GM19395 (cell line): ENCODE data around the gene PARS2.
"Not testable (repeated sequence)": the region's sequence is repeated elsewhere in the genome, so short reads cannot be mapped to it uniquely, and the experiment has no call there.

Experiments used
- ATAC-seq: cut with Tn5 transposase; IDR thresholded peaks from one replicate; pipeline ENCODE4 v1.9.1; 2021; ENCODE audit warnings: mild to moderate bottlenecking, moderate library complexity; ENCODE audit not compliant: unreplicated experiment

Gene PARS2

DNA sequence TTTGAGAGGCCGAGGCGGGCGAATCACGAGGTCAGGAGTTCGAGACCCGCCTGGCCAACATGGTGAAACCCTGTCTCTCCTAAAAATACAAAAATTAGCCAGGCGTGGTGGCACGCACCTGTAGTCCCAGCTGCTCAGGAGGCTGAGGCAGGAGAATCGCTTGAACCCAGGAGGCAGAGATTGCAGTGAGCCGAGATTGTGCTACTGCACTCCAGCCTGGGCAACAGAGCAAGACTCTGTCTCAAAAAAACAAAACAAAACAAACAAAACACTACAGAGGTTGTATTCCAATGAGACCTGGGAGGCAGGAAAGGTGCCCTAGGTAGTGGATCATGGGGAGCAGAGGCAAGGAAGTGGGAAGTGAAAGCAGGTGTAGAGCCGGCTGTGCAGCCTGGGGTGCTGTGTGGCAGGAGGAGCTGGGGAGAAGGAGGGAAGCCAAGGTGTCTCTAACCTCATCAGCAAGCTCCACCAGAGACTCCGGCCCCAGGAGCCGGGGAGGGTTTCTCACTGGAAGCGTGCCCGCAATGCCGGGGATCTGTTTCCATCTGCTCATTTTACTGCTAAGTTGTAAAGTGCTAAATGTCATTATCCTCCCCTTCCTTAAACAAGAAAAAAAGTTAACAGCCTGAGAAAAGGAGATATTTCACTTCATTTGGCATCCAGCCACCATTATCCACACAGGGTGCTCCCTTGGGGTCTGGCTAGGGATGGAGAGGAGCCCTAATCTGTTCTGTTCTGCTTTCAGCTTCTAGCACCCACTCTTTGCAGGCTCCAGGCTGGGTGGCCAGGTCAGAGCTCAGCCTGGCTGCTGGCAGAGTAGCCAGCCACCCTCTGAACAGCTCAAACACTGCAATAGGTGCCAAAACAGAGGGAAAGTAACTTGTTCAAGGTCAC is 11.8 kb upstream of the PARS2 start:
- ATAC-seq = not testable (repeated sequence)

GRCh38 chr1:54774820-54775498 is 10.6 kb upstream of the PARS2 start:
- no peak for ATAC-seq

GRCh38 chr1:54772951-54773350 is 8.6 kb upstream of the PARS2 start:
- no peak for ATAC-seq

GRCh38 chr1:54768093-54768492 is 3.8 kb upstream of the PARS2 start:
- ATAC-seq = no peak

DNA sequence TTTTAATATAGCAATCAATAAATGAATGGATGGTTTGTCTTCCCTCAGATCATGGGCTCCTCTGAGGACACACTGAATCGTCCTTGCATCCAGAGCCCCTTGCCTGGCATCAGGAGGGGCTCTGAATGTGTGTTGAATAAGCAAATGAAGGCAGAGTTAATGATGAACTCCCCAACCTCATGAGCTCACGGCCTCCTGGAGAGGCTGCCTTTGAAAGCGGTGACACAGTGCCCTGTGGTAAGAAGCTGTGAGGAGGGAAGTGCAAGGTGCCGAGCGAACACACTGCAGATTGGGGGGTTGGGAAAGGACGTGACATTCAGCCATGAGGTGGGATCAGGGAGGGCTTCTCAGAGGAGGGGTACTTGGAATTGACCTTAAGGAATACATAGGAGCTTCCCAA is 3.2 kb upstream of the PARS2 start:
- no peak for ATAC-seq

- no peak for ATAC-seq
Observed at GRCh38 chr1:54766726-54767125, 2.4 kb upstream of the PARS2 start.

DNA sequence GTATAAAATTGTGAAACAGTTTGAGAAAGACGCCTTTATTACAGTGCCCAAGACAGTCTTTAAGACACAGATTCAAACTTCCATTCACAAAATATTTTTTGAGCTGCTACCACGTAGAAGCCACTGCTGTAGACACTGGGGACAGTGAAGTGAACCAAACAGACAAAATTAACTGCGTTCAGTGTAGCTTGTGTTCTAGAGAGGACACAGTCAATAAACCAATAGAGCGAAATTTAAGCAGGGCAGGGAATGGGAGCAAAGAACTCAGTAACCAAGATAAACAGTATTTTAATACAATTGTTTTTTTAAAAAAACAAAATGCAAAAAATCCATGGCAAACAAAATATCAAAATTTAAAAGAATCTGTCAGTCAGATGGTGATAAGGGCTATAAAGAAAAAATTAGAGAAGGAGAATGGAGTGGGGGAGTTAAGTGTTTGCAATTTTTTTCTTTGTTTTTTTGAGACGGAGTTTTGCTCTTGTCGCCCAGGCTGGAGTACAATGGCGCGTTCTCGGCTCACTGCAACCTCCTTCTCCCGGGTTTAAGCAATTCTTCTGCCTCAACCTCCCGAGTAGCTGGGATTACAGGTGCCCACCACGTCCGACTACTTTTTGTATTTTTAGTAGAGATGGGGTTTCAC is 719 bp upstream of the PARS2 start:
- ATAC-seq = peak; percentile 40

GRCh38 chr1:54763816-54764132 is 549 bp downstream of the PARS2 start:
- no peak for ATAC-seq

DNA sequence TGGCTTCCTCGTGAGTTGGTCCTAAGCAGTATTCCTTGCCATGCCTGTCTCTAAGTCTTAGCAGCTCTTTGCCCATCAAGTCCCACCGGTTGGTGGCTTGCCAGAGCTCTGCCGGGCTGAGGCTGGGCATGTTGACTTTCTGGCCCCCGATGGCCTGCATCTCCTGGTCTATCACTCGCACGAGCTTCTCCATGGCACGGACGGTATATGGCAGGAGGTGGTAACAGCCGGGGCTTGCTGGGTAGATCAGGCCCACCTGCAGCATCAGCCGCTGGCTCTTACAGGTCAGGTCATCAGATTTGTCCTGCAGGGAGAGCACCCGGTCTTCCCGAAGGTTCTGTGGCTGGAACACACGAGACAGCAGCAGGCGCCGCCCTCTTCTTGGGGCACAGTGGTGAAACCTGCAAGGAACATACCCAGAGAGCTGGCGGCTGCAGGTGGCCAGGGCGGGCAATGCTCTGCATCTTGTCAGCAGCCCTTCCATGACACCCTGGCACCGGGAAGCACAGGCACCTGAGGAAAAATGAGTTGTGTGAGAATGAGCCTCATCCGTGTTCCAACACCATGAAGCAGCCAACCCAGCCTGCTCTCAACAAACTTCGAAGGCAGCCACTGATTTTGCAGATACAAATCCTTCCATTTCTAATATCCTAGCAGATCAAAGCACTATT is 5.5 kb downstream of the PARS2 start:
- ATAC-seq = no peak

DNA sequence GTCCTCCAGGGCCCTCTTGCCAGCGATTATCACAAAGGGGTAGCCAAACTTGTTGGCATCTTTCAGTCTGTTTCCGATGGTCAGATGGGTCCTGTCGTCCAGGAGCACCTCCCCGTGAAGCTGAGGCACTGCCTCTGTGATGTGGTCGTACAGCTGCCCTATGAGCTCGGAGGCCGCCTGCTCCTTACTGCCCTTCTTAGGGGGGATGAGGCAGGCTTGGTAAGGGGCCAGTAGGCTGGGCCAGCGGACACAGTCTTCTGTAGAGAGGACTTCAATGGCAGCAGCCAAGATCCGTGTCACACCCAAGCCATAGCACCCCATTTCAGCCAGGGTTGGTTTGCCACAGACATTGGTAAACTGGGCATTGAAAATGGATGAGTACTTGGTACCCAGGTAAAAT is 6.5 kb downstream of the PARS2 start:
- ATAC-seq = no peak

DNA sequence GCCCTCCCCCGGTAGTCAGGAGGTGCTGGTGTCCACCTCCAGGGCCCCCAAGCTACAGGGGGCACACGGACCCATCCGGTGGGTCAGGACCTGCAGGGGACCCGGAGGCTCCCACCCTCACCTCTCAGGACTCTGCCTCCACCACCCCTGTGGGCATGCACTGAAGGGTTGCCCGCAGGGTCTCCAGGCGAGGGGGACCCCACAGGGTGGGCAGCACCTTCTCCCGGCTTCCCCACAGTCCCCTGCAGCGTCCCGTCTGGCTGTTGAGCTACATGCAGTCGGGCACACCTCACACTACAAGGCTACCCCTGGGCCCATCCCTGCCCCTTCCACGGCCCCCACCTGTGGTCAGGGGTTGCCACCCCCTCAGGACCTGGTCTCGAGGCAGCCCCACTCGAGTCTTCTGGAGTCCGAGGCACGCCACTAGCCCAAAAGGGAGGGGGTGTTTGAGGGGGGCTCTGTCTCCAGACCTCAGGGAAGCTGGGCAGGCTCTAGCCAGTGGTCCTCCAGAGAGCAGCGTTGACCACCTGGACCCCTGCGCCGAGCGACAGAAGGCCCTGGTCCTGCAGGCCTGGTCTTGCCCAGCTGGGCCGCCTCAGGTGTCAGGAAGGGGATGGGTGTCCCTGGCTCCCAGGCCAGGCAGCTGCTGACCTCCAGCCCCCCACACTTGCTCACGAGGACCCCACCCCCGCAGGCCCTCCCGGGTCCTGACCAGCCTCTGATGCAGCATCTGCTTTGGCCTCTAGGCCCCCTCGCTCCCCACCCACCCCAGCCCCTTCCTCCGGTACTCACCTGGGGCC is 9.6 kb downstream of the PARS2 start:
- ATAC-seq = no peak

DNA sequence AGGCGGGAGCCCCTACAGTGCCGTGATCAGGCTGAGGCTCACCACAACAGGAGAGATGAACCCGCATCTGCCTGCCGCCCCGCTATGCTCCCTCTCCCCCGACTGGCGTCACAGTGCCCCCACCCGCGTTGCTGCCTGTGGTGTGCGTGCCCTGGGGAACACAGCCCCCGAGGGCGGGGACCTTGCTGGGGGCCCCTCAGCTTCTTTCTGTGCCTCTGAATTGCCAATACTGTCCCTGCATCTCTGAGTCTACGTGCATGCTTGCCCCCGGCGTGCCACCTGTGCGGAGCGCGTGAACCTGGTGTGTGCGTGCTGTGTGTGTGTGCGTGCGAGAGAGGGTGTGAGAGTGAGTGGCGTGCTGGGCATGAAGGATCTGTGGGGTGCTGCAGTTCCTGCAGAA is 10.3 kb downstream of the PARS2 start:
- ATAC-seq = no peak

DNA sequence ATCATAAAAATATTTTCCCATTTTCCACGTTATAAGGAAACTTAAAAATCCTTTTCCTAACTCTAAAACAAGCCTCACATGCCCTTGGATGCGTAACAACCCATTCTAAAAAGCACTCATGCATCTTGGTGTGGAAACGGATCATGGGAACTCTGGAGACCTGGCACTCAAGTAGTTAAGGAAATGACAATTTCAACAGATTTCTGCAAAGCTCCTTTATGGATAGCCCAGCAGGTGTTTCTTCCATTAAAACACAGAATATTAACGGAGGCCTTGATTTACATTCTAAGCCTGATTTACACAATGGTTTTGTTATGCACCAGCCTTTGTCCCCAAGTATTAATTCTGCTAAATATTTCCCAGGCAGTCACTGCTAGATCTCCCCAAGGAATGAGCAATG is 12.9 kb downstream of the PARS2 start:
- no peak for ATAC-seq

DNA sequence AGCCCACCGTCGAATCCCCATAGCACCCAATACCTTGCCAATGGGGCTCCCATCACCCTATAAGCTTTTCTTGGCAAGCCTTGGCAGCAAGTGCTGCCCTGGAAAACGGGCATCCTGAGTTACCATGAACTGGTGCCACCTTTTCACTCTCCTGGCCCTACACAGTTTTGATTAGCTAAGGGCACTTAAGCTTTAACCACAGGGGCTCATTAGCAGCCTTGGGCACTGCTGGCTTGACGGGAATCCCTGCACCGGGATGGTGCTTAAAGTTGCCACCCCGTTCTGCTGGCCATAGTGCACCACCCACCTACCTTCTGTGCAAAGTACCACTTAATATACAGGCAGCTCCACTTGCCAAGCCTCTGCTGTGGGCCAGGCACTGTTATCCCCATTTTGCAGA is 13.7 kb downstream of the PARS2 start:
- no peak for ATAC-seq

- ATAC-seq = no peak
Observed at GRCh38 chr1:54748094-54748835, 16.1 kb downstream of the PARS2 start.

DNA sequence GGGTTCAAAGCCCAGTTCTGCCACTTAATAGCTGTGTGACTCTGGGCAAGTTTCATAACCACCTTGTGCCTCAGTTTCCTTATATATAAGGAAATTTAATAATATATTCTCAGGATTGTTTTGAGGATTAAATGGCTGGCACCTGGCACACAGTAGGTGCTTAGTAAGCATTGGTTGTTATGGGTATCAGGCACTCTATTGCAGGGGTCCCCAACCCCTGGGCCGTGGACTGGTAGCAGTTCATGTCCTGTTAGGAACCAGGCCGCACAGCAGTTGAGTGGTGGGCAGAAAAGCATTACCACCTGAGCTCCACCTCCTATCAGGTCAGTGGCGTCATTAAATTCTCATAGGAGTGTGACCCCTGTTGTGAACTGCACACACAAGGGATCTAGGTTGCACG is 18.5 kb downstream of the PARS2 start:
- no peak for ATAC-seq

- ATAC-seq = no peak
Observed at GRCh38 chr1:54745274-54745673, 19.0 kb downstream of the PARS2 start.

- ATAC-seq = no peak
Observed at GRCh38 chr1:54744696-54745095, 19.6 kb downstream of the PARS2 start.

- no peak for ATAC-seq
Observed at GRCh38 chr1:54743416-54744226, 20.7 kb downstream of the PARS2 start.
